CD4-positive, alpha-beta T cell treated with Interleukin-12 subunit alpha and Interleukin-12 subunit beta, for 1 hour (primary cell): ENCODE results near the gene PCBD1.
"Not testable (repeated sequence)": the region's sequence is repeated elsewhere in the genome, so short reads cannot be mapped to it uniquely, and the experiment has no call there.

ENCODE experiments used
- DNase-seq: peaks from one replicate; pipeline ENCODE4 v3.0.0-alpha.2; 2020

The PCBD1 gene

GRCh38 chr10:70861495-70862197, 26.7 kb downstream of the PCBD1 start:
- DNase-seq, result not testable (repeated sequence)

GRCh38 chr10:70858759-70859158, 29.6 kb downstream of the PCBD1 start:
- DNase-seq, result no peak

- no peak for DNase-seq
Measured at GRCh38 chr10:70856454-70856853, 31.9 kb downstream of the PCBD1 start.

- DNase-seq, result no peak
Measured at GRCh38 chr10:70853457-70853856, 34.9 kb downstream of the PCBD1 start.

GRCh38 chr10:70853038-70853437, 35.3 kb downstream of the PCBD1 start:
- DNase-seq, result no peak

GRCh38 chr10:70851597-70852475, 36.5 kb downstream of the PCBD1 start:
- DNase-seq, result no peak

GRCh38 chr10:70850097-70850496, 38.3 kb downstream of the PCBD1 start:
- DNase-seq, result no peak

GRCh38 chr10:70849582-70850016, 38.8 kb downstream of the PCBD1 start:
- no peak for DNase-seq

- DNase-seq, result no peak
Measured at GRCh38 chr10:70847659-70848360, 40.6 kb downstream of the PCBD1 start.

GRCh38 chr10:70846795-70847194, 41.6 kb downstream of the PCBD1 start:
- no peak for DNase-seq

- DNase-seq, result no peak
Measured at GRCh38 chr10:70845816-70846215, 42.5 kb downstream of the PCBD1 start.

- no peak for DNase-seq
Measured at GRCh38 chr10:70845256-70845655, 43.1 kb downstream of the PCBD1 start.

GRCh38 chr10:70843776-70844489, 44.4 kb downstream of the PCBD1 start:
- DNase-seq, result no peak

GRCh38 chr10:70843333-70843732, 45.0 kb downstream of the PCBD1 start:
- DNase-seq, result no peak

- DNase-seq, result no peak
Measured at GRCh38 chr10:70840836-70841235, 47.5 kb downstream of the PCBD1 start.

- no peak for DNase-seq
Measured at GRCh38 chr10:70838270-70838805, 50.0 kb downstream of the PCBD1 start.

- no peak for DNase-seq
Measured at GRCh38 chr10:70837660-70838059, 50.7 kb downstream of the PCBD1 start.

- no peak for DNase-seq
Measured at GRCh38 chr10:70836319-70836718, 52.0 kb downstream of the PCBD1 start.

GRCh38 chr10:70834441-70835151, 53.8 kb downstream of the PCBD1 start:
- DNase-seq, result no peak

- no peak for DNase-seq
Measured at GRCh38 chr10:70834021-70834420, 54.3 kb downstream of the PCBD1 start.

GRCh38 chr10:70833601-70834000, 54.8 kb downstream of the PCBD1 start:
- no peak for DNase-seq
